BJ (cell line): ENCODE measurements around the gene GFAP. TPM values are rescaled to one million over a fixed set of nuclear protein-coding genes. Genes with fewer than 3 reads are reported as not detected.

ENCODE experiments used
- CTCF ChIA-PET: fragments of 350-600 bp; formaldehyde crosslinking; extraction: SDS; loops from one replicate; lab custom pipeline; 2021; ENCODE audit warnings: antibody characterized with exemption, inconsistent platforms; lab: Yijun Ruan, JAX
- POLR2A ChIA-PET: fragments of 300-600 bp; sonication (Branson Sonifier 250); formaldehyde crosslinking; extraction: SDS; loops from one replicate; lab custom pipeline; 2021; ENCODE audit warnings: antibody characterized with exemption; lab: Charles Lee
- DNase-seq: peaks from one replicate; pipeline ENCODE4 v3.0.0-alpha.2; 2011; ENCODE audit warnings: low read depth
- H3K27me3 ChIP-seq: 2 replicates; pipeline ENCODE4 v1.6.0; 2011; ENCODE audit warnings: low read length; ENCODE audit not compliant: control insufficient read depth, insufficient read depth
- H3K36me3 ChIP-seq: 2 replicates; pipeline ENCODE4 v1.5.1; 2011; ENCODE audit warnings: low read length; ENCODE audit not compliant: control insufficient read depth, insufficient read depth
- H3K4me3 ChIP-seq: 2 replicates; pipeline ENCODE4 v1.5.1; 2011; ENCODE audit warnings: low read depth, mild to moderate bottlenecking, control low read depth, low read length
- CTCF ChIP-seq: IDR thresholded peaks from 2 replicates; pipeline ENCODE4 v1.5.1; 2011; ENCODE audit warnings: low read depth, mild to moderate bottlenecking, control low read depth, inconsistent platforms, low read length, moderate library complexity; ENCODE audit not compliant: insufficient read depth
- polyA plus RNA-seq: library from polyadenylated mRNA; depleted of rRNA; stranded (reverse); fragments of >200 nt; gene quantifications from 2 replicates; pipeline ENCODE4 v1.2.3, GENCODE V29; 2011

Gene GFAP
- polyA plus RNA-seq, 1 experiment, result 0.13 TPM

GRCh38 chr17:44927696-44928095, 12.4 kb upstream of the GFAP start:
- DNase-seq, result no peak
- no peak for TF ChIP-seq CTCF
- H3K36me3 ChIP-seq, result peaks cover 9% of the 10 kb centered on the region
- ChIA-PET CTCF (interaction anchor here (1.1 to 16.0 kb wide), 3 partner anchors 10 to 92 kb away, joined by 3 to 259 read pairs (median 3); no protein-coding TSS in a partner anchor), POLR2A (no interaction called here)
- no peaks in the 10 kb centered on the region for H3K27me3 ChIP-seq
- no peak overlapping the region for H3K4me3 ChIP-seq

GRCh38 chr17:44926821-44927525, 11.7 kb upstream of the GFAP start:
- Histone ChIP-seq H3K36me3 (peaks cover 9% of the 10 kb centered on the region), H3K4me3 (no peak overlapping the region), H3K27me3 (no peaks in the 10 kb centered on the region)
- ChIA-PET CTCF (interaction anchor here (0.9 to 16.0 kb wide), 4 partner anchors 9 to 92 kb away, joined by 3 to 259 read pairs (median 3); no protein-coding TSS in a partner anchor), POLR2A (no interaction called here)
- no peak for DNase-seq
- TF ChIP-seq CTCF, result no peak

- ChIA-PET POLR2A (no interaction called here), CTCF (interaction anchor here (0.5 to 16.0 kb wide), 3 partner anchors 16 to 93 kb away, joined by 3 to 259 read pairs (median 3); no protein-coding TSS in a partner anchor)
- H3K36me3 ChIP-seq, result peaks cover 9% of the 10 kb centered on the region
- no peak for TF ChIP-seq CTCF
- no peak overlapping the region for H3K4me3 ChIP-seq
- H3K27me3 ChIP-seq, result no peaks in the 10 kb centered on the region
- DNase-seq, result no peak
These were observed 10.7 kb upstream of the GFAP start for GRCh38 chr17:44925731-44926697.

- CTCF ChIA-PET, result interaction anchor here (0.8 to 16.0 kb wide), 3 partner anchors 10 to 208 kb away, joined by 3 to 259 read pairs (median 4); partner anchors contain the start of gene PLCD3
- no peak for DNase-seq
- POLR2A ChIA-PET, result no interaction called here
- Histone ChIP-seq H3K4me3 (no peak overlapping the region), H3K36me3 (peaks cover 8% of the 10 kb centered on the region), H3K27me3 (no peaks in the 10 kb centered on the region)
- TF ChIP-seq CTCF, result no peak
These were observed 8.8 kb upstream of the GFAP start for GRCh38 chr17:44924107-44924544.
